ENCODE data around the gene TCIRG1.

DNA sequence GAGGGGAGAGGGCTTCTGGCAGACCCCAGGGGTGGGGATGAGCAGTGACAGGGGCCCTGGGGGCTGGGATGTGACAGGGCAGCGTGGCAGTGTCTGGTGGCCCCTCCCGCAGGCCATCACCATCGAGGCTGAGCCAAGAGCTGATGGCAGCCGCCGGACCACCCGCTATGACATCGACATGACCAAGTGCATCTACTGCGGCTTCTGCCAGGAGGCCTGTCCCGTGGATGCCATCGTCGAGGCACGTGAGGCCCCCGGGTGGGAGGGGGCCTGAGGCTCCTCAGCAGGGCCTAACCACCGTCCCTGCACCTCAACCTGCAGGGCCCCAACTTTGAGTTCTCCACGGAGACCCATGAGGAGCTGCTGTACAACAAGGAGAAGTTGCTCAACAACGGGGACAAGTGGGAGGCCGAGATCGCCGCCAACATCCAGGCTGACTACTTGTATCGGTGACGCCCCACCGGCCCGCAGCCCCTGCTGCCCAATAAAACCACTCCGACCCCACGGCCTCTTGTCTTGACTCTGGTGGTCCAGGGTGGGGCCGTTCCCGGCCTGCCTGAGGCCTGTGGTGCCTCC, 2.6 kb upstream of the TCIRG1 start:
- TF ChIP-seq NFYB (CRISPR knock-in tag; conservative IDR thresholded peaks at IDR 0.05; ENCODE audit: low read depth) (no peak), TCF7 (CRISPR knock-in tag; IDR thresholded peaks at IDR 0.05; ENCODE audit: low read depth) (no peak), TEAD4 (CRISPR knock-in tag; IDR thresholded peaks at IDR 0.05) (no peak), ZNF121 (CRISPR knock-in tag; IDR thresholded peaks at IDR 0.05) (no peak), PRRX2 (CRISPR knock-in tag; IDR thresholded peaks at IDR 0.05) (no peak)
- TF ChIP-seq, protein P1, sequence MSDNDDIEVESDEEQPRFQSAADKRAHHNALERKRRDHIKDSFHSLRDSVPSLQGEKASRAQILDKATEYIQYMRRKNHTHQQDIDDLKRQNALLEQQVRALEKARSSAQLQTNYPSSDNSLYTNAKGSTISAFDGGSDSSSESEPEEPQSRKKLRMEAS (CRISPR knock-in tag; IDR thresholded peaks at IDR 0.05): no peak
- TF ChIP-seq, protein P2, sequence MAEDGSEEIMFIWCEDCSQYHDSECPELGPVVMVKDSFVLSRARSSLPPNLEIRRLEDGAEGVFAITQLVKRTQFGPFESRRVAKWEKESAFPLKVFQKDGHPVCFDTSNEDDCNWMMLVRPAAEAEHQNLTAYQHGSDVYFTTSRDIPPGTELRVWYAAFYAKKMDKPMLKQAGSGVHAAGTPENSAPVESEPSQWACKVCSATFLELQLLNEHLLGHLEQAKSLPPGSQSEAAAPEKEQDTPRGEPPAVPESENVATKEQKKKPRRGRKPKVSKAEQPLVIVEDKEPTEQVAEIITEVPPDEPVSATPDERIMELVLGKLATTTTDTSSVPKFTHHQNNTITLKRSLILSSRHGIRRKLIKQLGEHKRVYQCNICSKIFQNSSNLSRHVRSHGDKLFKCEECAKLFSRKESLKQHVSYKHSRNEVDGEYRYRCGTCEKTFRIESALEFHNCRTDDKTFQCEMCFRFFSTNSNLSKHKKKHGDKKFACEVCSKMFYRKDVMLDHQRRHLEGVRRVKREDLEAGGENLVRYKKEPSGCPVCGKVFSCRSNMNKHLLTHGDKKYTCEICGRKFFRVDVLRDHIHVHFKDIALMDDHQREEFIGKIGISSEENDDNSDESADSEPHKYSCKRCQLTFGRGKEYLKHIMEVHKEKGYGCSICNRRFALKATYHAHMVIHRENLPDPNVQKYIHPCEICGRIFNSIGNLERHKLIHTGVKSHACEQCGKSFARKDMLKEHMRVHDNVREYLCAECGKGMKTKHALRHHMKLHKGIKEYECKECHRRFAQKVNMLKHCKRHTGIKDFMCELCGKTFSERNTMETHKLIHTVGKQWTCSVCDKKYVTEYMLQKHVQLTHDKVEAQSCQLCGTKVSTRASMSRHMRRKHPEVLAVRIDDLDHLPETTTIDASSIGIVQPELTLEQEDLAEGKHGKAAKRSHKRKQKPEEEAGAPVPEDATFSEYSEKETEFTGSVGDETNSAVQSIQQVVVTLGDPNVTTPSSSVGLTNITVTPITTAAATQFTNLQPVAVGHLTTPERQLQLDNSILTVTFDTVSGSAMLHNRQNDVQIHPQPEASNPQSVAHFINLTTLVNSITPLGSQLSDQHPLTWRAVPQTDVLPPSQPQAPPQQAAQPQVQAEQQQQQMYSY (CRISPR knock-in tag; IDR thresholded peaks at IDR 0.05): no peak
- TF ChIP-seq, protein P3, sequence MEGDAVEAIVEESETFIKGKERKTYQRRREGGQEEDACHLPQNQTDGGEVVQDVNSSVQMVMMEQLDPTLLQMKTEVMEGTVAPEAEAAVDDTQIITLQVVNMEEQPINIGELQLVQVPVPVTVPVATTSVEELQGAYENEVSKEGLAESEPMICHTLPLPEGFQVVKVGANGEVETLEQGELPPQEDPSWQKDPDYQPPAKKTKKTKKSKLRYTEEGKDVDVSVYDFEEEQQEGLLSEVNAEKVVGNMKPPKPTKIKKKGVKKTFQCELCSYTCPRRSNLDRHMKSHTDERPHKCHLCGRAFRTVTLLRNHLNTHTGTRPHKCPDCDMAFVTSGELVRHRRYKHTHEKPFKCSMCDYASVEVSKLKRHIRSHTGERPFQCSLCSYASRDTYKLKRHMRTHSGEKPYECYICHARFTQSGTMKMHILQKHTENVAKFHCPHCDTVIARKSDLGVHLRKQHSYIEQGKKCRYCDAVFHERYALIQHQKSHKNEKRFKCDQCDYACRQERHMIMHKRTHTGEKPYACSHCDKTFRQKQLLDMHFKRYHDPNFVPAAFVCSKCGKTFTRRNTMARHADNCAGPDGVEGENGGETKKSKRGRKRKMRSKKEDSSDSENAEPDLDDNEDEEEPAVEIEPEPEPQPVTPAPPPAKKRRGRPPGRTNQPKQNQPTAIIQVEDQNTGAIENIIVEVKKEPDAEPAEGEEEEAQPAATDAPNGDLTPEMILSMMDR (IDR thresholded peaks at IDR 0.05): no peak
- TF ChIP-seq, protein P4, sequence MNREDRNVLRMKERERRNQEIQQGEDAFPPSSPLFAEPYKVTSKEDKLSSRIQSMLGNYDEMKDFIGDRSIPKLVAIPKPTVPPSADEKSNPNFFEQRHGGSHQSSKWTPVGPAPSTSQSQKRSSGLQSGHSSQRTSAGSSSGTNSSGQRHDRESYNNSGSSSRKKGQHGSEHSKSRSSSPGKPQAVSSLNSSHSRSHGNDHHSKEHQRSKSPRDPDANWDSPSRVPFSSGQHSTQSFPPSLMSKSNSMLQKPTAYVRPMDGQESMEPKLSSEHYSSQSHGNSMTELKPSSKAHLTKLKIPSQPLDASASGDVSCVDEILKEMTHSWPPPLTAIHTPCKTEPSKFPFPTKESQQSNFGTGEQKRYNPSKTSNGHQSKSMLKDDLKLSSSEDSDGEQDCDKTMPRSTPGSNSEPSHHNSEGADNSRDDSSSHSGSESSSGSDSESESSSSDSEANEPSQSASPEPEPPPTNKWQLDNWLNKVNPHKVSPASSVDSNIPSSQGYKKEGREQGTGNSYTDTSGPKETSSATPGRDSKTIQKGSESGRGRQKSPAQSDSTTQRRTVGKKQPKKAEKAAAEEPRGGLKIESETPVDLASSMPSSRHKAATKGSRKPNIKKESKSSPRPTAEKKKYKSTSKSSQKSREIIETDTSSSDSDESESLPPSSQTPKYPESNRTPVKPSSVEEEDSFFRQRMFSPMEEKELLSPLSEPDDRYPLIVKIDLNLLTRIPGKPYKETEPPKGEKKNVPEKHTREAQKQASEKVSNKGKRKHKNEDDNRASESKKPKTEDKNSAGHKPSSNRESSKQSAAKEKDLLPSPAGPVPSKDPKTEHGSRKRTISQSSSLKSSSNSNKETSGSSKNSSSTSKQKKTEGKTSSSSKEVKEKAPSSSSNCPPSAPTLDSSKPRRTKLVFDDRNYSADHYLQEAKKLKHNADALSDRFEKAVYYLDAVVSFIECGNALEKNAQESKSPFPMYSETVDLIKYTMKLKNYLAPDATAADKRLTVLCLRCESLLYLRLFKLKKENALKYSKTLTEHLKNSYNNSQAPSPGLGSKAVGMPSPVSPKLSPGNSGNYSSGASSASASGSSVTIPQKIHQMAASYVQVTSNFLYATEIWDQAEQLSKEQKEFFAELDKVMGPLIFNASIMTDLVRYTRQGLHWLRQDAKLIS (CRISPR knock-in tag; IDR thresholded peaks at IDR 0.05; ENCODE audit: borderline replicate concordance): no peak
- TF ChIP-seq, protein P5, sequence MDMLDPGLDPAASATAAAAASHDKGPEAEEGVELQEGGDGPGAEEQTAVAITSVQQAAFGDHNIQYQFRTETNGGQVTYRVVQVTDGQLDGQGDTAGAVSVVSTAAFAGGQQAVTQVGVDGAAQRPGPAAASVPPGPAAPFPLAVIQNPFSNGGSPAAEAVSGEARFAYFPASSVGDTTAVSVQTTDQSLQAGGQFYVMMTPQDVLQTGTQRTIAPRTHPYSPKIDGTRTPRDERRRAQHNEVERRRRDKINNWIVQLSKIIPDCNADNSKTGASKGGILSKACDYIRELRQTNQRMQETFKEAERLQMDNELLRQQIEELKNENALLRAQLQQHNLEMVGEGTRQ (CRISPR knock-in tag; IDR thresholded peaks at IDR 0.05): no peak

Data from WTC11 (cell line).